Ishikawa (cell line): ENCODE data around the gene NLRC5.

Source experiments
- CEBPB ChIP-seq: IDR thresholded peaks from 2 replicates; pipeline ENCODE4 v1.6.1; 2012
- EP300 ChIP-seq: IDR thresholded peaks from 2 replicates; pipeline ENCODE4 v1.6.1; 2012; ENCODE audit warnings: borderline replicate concordance
- RAD21 ChIP-seq: IDR thresholded peaks from 2 replicates; pipeline ENCODE4 v1.6.1; 2012; ENCODE audit warnings: low read depth
- TAF1 ChIP-seq: IDR thresholded peaks from 2 replicates; pipeline ENCODE4 v1.6.1; 2012; ENCODE audit warnings: low read depth, mild to moderate bottlenecking
- TEAD4 ChIP-seq: IDR thresholded peaks from 2 replicates; pipeline ENCODE4 v1.6.1; 2012
- YY1 ChIP-seq: IDR thresholded peaks from 2 replicates; pipeline ENCODE4 v1.6.1; 2012; ENCODE audit warnings: low read depth
- ZBTB7A ChIP-seq: IDR thresholded peaks from 2 replicates; pipeline ENCODE4 v1.6.1; 2012; ENCODE audit warnings: low read depth
- TF ChIP-seq, protein P1 (sequence below): IDR thresholded peaks from 2 replicates; pipeline ENCODE4 v1.6.1; 2012

DNA sequence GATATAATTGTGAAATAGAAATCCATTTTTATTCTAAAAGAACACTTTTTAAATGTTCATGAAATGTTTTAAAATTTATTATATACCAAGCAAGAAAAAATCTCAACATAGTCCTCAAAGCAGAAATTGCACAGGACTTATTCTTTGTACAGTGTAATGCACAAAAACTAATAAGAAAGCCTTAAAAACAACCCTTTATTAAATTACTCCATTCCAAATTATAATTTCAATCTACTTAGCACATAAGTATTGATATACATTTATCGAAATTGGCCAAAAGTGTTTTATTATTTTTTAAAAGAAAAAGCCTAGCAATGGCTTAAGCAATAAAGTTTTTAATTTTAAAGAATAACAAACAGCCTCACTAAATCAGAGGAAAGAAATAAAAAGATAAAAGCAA lies 19.1 kb downstream of the NLRC5 start:
- TF ChIP-seq YY1: no peak
- no peak for TF ChIP-seq TAF1
- no peak for TF ChIP-seq RAD21
- TF ChIP-seq EP300: no peak
- TF ChIP-seq, protein P1, sequence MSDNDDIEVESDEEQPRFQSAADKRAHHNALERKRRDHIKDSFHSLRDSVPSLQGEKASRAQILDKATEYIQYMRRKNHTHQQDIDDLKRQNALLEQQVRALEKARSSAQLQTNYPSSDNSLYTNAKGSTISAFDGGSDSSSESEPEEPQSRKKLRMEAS: no peak
- TF ChIP-seq ZBTB7A: no peak
- TF ChIP-seq CEBPB: no peak
- no peak for TF ChIP-seq TEAD4
